CD4-positive, alpha-beta T cell (primary cell): ENCODE data around the gene B3GNT3. TPM values are rescaled to one million over a fixed set of nuclear protein-coding genes. Genes with fewer than 3 reads are reported as not detected.

Experiments
- ATAC-seq: fragments of 200-7000 bp; cut with Tn5 transposase; one replicate; pipeline ENCODE4 v1.10.0; 2022; ENCODE audit warnings: mild to moderate bottlenecking; ENCODE audit not compliant: poor library complexity
- CTCF ChIA-PET: fragments of 350-600 bp; sonication (Branson Sonifier 250); formaldehyde crosslinking; loops from one replicate; lab custom pipeline; 2021; ENCODE audit warnings: antibody characterized with exemption, inconsistent platforms; lab: Charles Lee
- POLR2A ChIA-PET: fragments of 350-600 bp; sonication (Branson Sonifier 250); formaldehyde crosslinking; loops from one replicate; lab custom pipeline; 2021; ENCODE audit warnings: antibody characterized with exemption, inconsistent platforms; lab: Charles Lee
- DNase-seq, 14 experiments: peaks; one replicate each; pipeline ENCODE4 v3.0.0-alpha.2; 2013 to 2020; ENCODE audit warnings: mixed read lengths in 2 of 14
- H3K27ac ChIP-seq, 2 donors: one replicate each; pipeline versions ENCODE4 v1.5.1 to v1.7.0; 2013; ENCODE audit warnings: low read length in 2 of 2, low read depth in 1 of 2, mild to moderate bottlenecking in 1 of 2
- H3K27me3 ChIP-seq, 2 experiments: 1 replicate in 1 of 2; 2 replicates in 1 of 2; pipeline versions ENCODE4 v1.6.1 to v1.7.0; 2013; ENCODE audit warnings: low read length in 2 of 2, control low read depth in 1 of 2, mild to moderate bottlenecking in 1 of 2, moderate library complexity in 1 of 2; ENCODE audit not compliant: insufficient read depth in 2 of 2, control insufficient read depth in 1 of 2
- H3K36me3 ChIP-seq: one replicate; pipeline ENCODE4 v1.6.1; 2013; ENCODE audit warnings: low read length, control low read depth; ENCODE audit not compliant: insufficient read depth
- H3K4me1 ChIP-seq: one replicate; pipeline ENCODE4 v1.6.1; 2013; ENCODE audit warnings: low read length, control low read depth; ENCODE audit not compliant: insufficient read depth
- H3K4me3 ChIP-seq: one replicate; pipeline ENCODE4 v1.5.1; 2013; ENCODE audit warnings: mild to moderate bottlenecking, low read length, moderate library complexity
- H3K9me3 ChIP-seq, 2 experiments: 1 replicate in 1 of 2; 2 replicates in 1 of 2; pipeline versions ENCODE4 v1.6.1 to v1.7.0; 2013; ENCODE audit warnings: low read length in 2 of 2, mild to moderate bottlenecking in 2 of 2, control low read depth in 1 of 2, moderate library complexity in 1 of 2; ENCODE audit not compliant: control insufficient read depth in 1 of 2, insufficient read depth in 1 of 2
- H3K27ac Mint-ChIP-seq: one replicate; pipeline ENCODE4 v1.8.0; 2020; ENCODE audit warnings: mixed read lengths
- H3K27me3 Mint-ChIP-seq: one replicate; pipeline ENCODE4 v1.8.0; 2021; ENCODE audit warnings: mixed read lengths
- H3K36me3 Mint-ChIP-seq: one replicate; pipeline ENCODE4 v1.8.0; 2021; ENCODE audit warnings: low read depth, mixed read lengths
- H3K4me1 Mint-ChIP-seq: one replicate; pipeline ENCODE4 v1.8.0; 2021; ENCODE audit warnings: low read depth, mixed read lengths
- H3K4me3 Mint-ChIP-seq: one replicate; pipeline ENCODE4 v1.8.0; 2020; ENCODE audit warnings: mild to moderate bottlenecking, mixed read lengths
- H3K9me3 Mint-ChIP-seq: one replicate; pipeline ENCODE4 v1.8.0; 2020; ENCODE audit warnings: mixed read lengths
- CTCF ChIP-seq: fragments of 200-600 bp; IDR thresholded peaks from one replicate; pipeline ENCODE4 v1.8.0; 2022; ENCODE audit warnings: antibody characterized with exemption, mild to moderate bottlenecking
- intact Hi-C, 2 experiments: fragments of 100-400 bp; cut with DNase I in 1 of 2; cut with micrococcal nuclease in 1 of 2; formaldehyde crosslinking; loops; one replicate each; pipeline versions ENCODE4 v1.15.1 to v1.9.0; 2023 to 2025; cut with DNase I, micrococcal nuclease
- total RNA-seq, 174 experiments: library from RNA in 2 of 174; stranded (reverse) in 2 of 174; gene quantifications; one replicate each; pipeline ENCODE4 v1.2.3 and lab custom pipeline; 2021 to 2026

The B3GNT3 gene
- total RNA-seq, 2 experiments from 2014 or later, result 0.39 to 0.52 TPM

DNA sequence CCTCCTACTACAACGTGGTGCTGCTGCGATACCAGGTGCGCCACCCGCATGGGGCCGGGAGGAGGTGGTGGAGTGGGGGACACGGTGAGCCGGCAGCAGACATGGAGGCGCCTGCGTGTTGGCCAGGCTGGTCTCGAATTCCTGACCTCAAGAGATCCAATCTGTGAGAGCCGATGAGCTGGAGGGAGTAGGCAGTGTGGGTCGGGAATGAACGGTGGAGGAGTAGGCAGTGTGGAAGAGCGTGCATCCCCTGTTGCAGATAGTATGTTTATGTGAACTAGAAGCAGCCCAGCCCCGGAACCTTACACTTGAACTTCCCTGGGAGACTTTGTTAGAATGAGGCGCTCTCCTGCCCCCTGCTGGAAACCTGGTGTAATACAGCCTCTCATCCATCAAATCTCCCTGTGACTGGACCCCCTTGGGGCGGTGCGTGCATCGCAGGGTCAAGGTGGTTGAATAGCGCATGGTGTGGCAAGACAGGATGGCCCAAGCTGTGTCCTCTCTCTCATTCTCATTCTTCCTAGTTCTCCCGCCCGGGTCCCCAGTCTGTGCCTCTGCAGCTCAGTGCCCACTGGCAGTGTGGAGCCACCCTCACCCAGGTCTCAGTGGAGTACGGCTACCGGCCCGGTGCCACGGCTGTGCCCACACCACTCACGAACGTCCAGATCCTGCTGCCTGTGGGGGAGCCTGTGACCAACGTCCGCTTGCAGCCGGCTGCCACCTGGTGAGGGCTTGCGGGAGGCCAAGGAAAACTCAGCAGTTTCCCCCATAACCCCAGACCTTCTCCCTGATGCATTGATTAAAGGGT lies 10.5 kb upstream of the B3GNT3 start:
- no peak overlapping the region for H3K4me3 ChIP-seq
- no peaks in the 10 kb centered on the region for H3K27me3 ChIP-seq
- Mint-ChIP-seq H3K4me1 (peaks cover 15% of the 10 kb centered on the region), H3K4me3 (no peak overlapping the region), H3K36me3 (peaks cover 69% of the 10 kb centered on the region), H3K27ac (peak overlapping the region; percentile 18), H3K27me3 (no peaks in the 10 kb centered on the region), H3K9me3 (no peaks in the 10 kb centered on the region)
- TF ChIP-seq CTCF, result peak; percentile 71
- H3K4me1 ChIP-seq, result peaks cover 10% of the 10 kb centered on the region
- ChIA-PET CTCF (interaction anchor here (0.5 to 2.5 kb wide), 7 partner anchors 18 to 197 kb away, joined by 3 to 12 read pairs (median 4); partner anchors contain the start of genes CCDC124 and RPL18A), POLR2A (interaction anchor here (1.1 kb wide), 1 partner anchor 11 kb away, joined by 3 read pairs; no protein-coding TSS in a partner anchor)
- DNase-seq (peak; percentile 62 to 86 (median 72)), ATAC-seq (peak; percentile 95)
- peaks cover 58% of the 10 kb centered on the region for H3K36me3 ChIP-seq
- intact Hi-C loops, result loop anchor here (1.0 to 5.0 kb wide), 5 partner anchors 34 to 148 kb away; partner anchors contain the start of genes CCDC124 (in 1 of the 2) and FCHO1 (in 1 of the 2)
- H3K27ac ChIP-seq, result no peak overlapping the region
- H3K9me3 ChIP-seq, result no peaks in the 10 kb centered on the region

DNA sequence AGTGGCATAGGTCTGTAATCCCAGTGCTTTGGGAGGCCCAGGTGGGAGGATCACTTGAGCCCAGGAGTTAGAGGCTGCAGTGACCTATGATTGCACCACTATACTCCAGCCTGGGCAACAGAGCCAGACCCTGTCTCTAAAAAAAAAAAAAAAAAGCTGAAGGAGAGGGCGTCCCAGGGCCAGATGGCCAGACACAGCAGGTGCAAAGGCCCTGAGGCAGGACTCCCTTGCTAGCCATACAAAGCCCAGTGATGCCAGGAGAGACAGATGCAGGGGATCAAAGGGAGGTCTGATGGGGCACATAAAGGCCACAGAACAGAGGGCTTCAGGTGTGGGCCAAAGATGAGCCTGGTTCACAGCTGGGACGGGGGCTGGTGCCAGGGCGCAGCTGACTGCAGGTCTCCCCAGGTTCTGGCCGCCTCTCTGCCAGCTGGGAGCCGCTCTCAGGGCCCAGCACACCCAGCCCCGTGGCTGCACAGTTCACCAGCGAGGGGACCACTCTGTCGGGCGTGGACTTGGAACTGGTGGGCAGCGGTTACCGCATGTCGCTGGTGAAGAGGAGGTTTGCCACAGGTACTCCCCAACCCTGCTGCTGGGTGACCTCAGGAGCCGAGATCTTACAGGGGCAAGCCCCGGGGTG lies 7.5 kb upstream of the B3GNT3 start:
- no peak overlapping the region for H3K27ac ChIP-seq
- TF ChIP-seq CTCF, result no peak
- no peaks in the 10 kb centered on the region for H3K27me3 ChIP-seq
- H3K4me1 ChIP-seq, result peaks cover 32% of the 10 kb centered on the region
- intact Hi-C loops, result no loop called here
- H3K4me3 ChIP-seq, result no peak overlapping the region
- H3K27ac Mint-ChIP-seq, result no peak overlapping the region
- no peaks in the 10 kb centered on the region for H3K27me3 Mint-ChIP-seq
- POLR2A ChIA-PET, result no interaction called here
- DNase-seq, result no peak
- peaks cover 46% of the 10 kb centered on the region for H3K36me3 ChIP-seq
- no peaks in the 10 kb centered on the region for H3K9me3 ChIP-seq
- CTCF ChIA-PET, result interaction anchor here (0.6 to 1.0 kb wide), 2 partner anchors 32 to 68 kb away, joined by 3 to 5 read pairs; no protein-coding TSS in a partner anchor
- no peaks in the 10 kb centered on the region for H3K9me3 Mint-ChIP-seq
- no peak overlapping the region for H3K4me3 Mint-ChIP-seq
- no peak for ATAC-seq
- peaks cover 33% of the 10 kb centered on the region for H3K4me1 Mint-ChIP-seq
- peaks cover 58% of the 10 kb centered on the region for H3K36me3 Mint-ChIP-seq

GRCh38 chr19:17788632-17789031 lies 6.3 kb upstream of the B3GNT3 start:
- TF ChIP-seq CTCF, result no peak
- H3K27ac Mint-ChIP-seq, result peak overlapping the region; percentile 55
- intact Hi-C loops, result no loop called here
- Histone ChIP-seq H3K4me3 (no peak overlapping the region), H3K27me3 (no peaks in the 10 kb centered on the region), H3K27ac (no peak overlapping the region), H3K9me3 (no peaks in the 10 kb centered on the region), H3K36me3 (peaks cover 37% of the 10 kb centered on the region), H3K4me1 (peaks cover 38% of the 10 kb centered on the region)
- peaks cover 38% of the 10 kb centered on the region for H3K4me1 Mint-ChIP-seq
- H3K27me3 Mint-ChIP-seq, result no peaks in the 10 kb centered on the region
- H3K4me3 Mint-ChIP-seq, result no peak overlapping the region
- H3K36me3 Mint-ChIP-seq, result peaks cover 47% of the 10 kb centered on the region
- no peak for ATAC-seq
- DNase-seq, result peak in 1 of 14 experiments; percentile 5
- no peaks in the 10 kb centered on the region for H3K9me3 Mint-ChIP-seq
- POLR2A ChIA-PET, result interaction anchor here (2.0 kb wide), 1 partner anchor 62 kb away, joined by 7 read pairs; no protein-coding TSS in a partner anchor
- CTCF ChIA-PET, result no interaction called here
